WERI-Rb-1 (cell line): ENCODE results near the gene PIK3R1.

Experiments used
- DNase-seq: peaks from one replicate; pipeline ENCODE4 v3.0.0-alpha.2; 2020
- H3K27ac ChIP-seq: fragments of 250-450 bp; sonication (Bioruptor Pico); 2 replicates; pipeline ENCODE4 v1.5.1; 2020; ENCODE audit warnings: mild to moderate bottlenecking, moderate library complexity
- H3K27me3 ChIP-seq: fragments of 250-450 bp; sonication (Bioruptor Pico); 2 replicates; pipeline ENCODE4 v1.5.1; 2021; ENCODE audit warnings: mild to moderate bottlenecking, low read depth, moderate library complexity; ENCODE audit not compliant: insufficient read depth, severe bottlenecking
- H3K36me3 ChIP-seq: fragments of 250-450 bp; sonication (Bioruptor Pico); 2 replicates; pipeline ENCODE4 v1.5.1; 2020; ENCODE audit warnings: mild to moderate bottlenecking, moderate library complexity
- H3K4me3 ChIP-seq: 2 replicates; pipeline ENCODE4 v1.5.1; 2011; ENCODE audit warnings: low read depth, mild to moderate bottlenecking, control low read depth, low read length
- H3K9me3 ChIP-seq: fragments of 250-450 bp; sonication (Bioruptor Pico); 2 replicates; pipeline ENCODE4 v1.5.1; 2021; ENCODE audit warnings: mild to moderate bottlenecking, moderate library complexity; ENCODE audit not compliant: severe bottlenecking
- TF ChIP-seq, protein P1 (sequence below): IDR thresholded peaks from 2 replicates; pipeline ENCODE4 v1.5.1; 2011; ENCODE audit warnings: low read depth, mild to moderate bottlenecking, control low read depth, inconsistent platforms, low read length

Gene PIK3R1

DNA sequence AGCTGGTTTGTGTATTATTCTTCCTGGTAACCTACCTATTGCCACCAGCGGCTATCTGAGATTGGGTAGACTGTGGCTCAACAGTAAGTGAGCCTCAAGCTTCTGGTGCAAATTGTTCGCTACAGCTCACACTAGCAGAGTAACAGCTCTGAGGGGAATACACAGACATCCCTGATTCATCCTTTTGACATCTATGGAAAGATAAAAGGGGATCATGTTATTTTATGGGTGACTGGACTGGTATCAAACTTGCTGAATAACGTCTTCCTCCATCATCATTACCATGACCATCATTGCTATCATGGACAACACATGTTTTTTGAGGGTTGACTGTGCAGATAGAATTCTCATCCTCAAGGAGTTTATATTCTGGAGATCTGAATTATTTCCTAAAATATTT is 129.6 kb downstream of the PIK3R1 start:
- TF ChIP-seq, protein P1, sequence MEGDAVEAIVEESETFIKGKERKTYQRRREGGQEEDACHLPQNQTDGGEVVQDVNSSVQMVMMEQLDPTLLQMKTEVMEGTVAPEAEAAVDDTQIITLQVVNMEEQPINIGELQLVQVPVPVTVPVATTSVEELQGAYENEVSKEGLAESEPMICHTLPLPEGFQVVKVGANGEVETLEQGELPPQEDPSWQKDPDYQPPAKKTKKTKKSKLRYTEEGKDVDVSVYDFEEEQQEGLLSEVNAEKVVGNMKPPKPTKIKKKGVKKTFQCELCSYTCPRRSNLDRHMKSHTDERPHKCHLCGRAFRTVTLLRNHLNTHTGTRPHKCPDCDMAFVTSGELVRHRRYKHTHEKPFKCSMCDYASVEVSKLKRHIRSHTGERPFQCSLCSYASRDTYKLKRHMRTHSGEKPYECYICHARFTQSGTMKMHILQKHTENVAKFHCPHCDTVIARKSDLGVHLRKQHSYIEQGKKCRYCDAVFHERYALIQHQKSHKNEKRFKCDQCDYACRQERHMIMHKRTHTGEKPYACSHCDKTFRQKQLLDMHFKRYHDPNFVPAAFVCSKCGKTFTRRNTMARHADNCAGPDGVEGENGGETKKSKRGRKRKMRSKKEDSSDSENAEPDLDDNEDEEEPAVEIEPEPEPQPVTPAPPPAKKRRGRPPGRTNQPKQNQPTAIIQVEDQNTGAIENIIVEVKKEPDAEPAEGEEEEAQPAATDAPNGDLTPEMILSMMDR, result no peak
- no peaks in the 10 kb centered on the region for H3K36me3 ChIP-seq
- no peaks in the 10 kb centered on the region for H3K27me3 ChIP-seq
- DNase-seq, result no peak
- no peak overlapping the region for H3K4me3 ChIP-seq
- H3K9me3 ChIP-seq, result no peaks in the 10 kb centered on the region
- no peak overlapping the region for H3K27ac ChIP-seq

DNA sequence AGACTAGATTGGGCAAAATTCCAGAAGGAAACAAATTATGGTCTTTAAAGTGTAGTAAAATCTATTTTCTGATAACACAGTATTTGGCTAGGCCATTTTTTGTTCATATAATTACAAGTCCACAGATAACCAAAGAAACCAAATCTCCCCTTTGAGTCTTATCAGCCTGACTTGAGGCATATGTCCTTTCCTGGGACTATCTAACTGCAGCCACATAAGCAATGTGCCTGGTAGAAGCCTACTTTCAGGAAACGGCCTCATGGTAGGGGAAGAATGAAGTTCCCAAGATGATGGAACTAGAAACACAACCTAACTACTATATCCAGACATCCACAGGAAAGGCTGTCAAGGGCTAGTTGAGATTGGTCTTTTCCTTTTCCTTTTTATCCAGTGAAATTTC is 130.0 kb downstream of the PIK3R1 start:
- no peaks in the 10 kb centered on the region for H3K36me3 ChIP-seq
- no peak for DNase-seq
- H3K27me3 ChIP-seq, result no peaks in the 10 kb centered on the region
- H3K4me3 ChIP-seq, result no peak overlapping the region
- TF ChIP-seq, protein P1, result no peak
- H3K27ac ChIP-seq, result no peak overlapping the region
- no peaks in the 10 kb centered on the region for H3K9me3 ChIP-seq

DNA sequence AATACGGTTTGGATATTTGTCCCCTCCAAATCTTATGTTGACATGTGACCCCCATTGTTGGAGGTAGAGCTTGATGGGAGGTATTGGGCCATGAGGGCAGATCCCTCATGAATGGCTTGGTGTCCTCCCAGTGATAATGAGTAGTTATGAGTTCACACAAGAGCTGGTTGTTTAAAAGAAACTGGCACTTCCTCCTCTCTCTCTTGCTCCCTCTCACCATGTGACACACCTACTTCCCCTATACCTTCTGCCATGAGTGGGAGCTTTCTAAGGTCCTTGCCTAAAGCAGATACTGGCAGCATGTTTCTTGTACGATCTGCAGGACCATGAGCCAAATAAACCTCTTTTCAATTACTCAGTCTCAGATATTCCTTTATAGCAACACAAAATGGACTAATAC is 132.0 kb downstream of the PIK3R1 start:
- H3K27ac ChIP-seq, result no peak overlapping the region
- no peaks in the 10 kb centered on the region for H3K27me3 ChIP-seq
- H3K9me3 ChIP-seq, result no peaks in the 10 kb centered on the region
- no peak for DNase-seq
- TF ChIP-seq, protein P1, result no peak
- H3K4me3 ChIP-seq, result no peak overlapping the region
- no peaks in the 10 kb centered on the region for H3K36me3 ChIP-seq

DNA sequence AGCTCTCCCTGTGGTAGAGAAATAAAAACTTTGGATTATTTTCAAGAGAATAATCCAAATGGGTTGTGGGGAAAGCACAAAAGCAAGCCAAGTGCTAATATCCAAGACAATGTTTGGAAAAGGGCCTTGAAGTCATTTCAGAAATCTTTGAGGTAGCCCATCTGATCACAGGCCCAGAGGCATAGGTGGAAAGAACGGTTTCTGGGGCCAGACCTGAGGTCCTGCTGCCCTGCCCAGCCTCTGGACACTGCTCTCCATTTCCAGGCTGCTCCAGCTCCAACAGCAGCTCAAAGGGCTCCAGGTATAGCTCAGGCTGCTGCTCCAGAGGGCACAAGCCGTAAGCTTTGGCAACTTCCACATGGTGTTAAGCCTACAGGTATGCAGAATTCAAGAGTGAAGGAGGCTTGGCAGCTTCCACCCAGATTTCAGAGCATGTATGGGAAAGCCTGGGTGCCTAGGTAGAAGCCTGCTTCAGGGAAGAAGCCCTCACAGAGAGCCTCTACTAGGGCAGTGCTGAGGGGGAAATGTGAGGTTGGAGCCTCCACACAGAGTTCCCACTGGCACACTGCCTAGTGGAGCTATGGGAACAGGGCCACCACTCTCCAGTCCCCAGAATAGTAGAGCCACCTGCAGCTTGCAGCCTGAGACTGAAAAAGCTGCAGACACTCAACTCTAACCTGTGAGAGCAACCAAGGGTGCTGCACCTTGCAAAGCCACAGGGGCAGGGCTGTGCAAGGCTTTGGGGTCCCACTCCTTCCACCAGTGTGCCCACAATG is 133.1 kb downstream of the PIK3R1 start:
- Histone ChIP-seq H3K27ac (no peak overlapping the region), H3K4me3 (no peak overlapping the region), H3K9me3 (no peaks in the 10 kb centered on the region), H3K36me3 (no peaks in the 10 kb centered on the region), H3K27me3 (no peaks in the 10 kb centered on the region)
- DNase-seq, result no peak
- TF ChIP-seq, protein P1, result no peak

DNA sequence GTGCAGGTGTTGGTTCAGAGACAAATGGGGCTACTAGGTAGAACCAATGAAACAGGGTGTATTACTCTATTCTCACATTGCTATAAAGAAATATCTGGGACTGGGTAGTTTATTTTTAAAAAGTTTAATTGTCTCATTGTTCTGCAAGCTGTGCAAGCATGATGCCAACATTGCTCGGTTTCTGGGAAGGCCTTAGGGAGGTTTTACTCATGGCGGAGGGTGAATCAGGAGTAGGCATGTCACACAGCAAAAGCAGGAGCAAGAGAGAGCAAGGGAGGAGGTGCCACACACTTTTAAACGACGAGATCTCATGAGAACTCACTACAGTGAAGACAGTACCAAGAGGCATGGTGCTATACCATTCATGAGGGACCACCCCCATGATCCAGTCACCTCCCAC is 134.6 kb downstream of the PIK3R1 start:
- no peak for DNase-seq
- no peak overlapping the region for H3K27ac ChIP-seq
- H3K36me3 ChIP-seq, result no peaks in the 10 kb centered on the region
- H3K4me3 ChIP-seq, result no peak overlapping the region
- H3K27me3 ChIP-seq, result no peaks in the 10 kb centered on the region
- no peaks in the 10 kb centered on the region for H3K9me3 ChIP-seq
- TF ChIP-seq, protein P1, result no peak
